ENCODE measurements around the gene RAB40AL.
"Not testable (repeated sequence)": the region's sequence is repeated elsewhere in the genome, so short reads cannot be mapped to it uniquely, and the experiment has no call there.

Gene RAB40AL

GRCh38 chrX:102959471-102959870 is 22.4 kb downstream of the RAB40AL start:
- DNase-seq: no peak
- no peak for TF ChIP-seq CTCF (IDR thresholded peaks at IDR 0.05; ENCODE audit: low read depth, low read length)
- Histone ChIP-seq H3K9me3 (ENCODE audit: severe bottlenecking) (no peaks in the 10 kb centered on the region), H3K27me3 (ENCODE audit: insufficient read depth, low read depth, severe bottlenecking) (peaks cover under 1% of the 10 kb centered on the region), H3K4me3 (ENCODE audit: low read depth, low read length) (no peak overlapping the region), H3K27ac (no peak overlapping the region), H3K36me3 (no peaks in the 10 kb centered on the region)

- H3K36me3 ChIP-seq: no peaks in the 10 kb centered on the region
- peaks cover 2% of the 10 kb centered on the region for H3K9me3 ChIP-seq (ENCODE audit: severe bottlenecking)
- H3K27ac ChIP-seq: no peak overlapping the region
- H3K4me3 ChIP-seq (ENCODE audit: low read depth, low read length): no peak overlapping the region
- TF ChIP-seq CTCF (IDR thresholded peaks at IDR 0.05; ENCODE audit: low read depth, low read length): no peak
- peaks cover 3% of the 10 kb centered on the region for H3K27me3 ChIP-seq (ENCODE audit: insufficient read depth, low read depth, severe bottlenecking)
- DNase-seq: no peak
Measured at GRCh38 chrX:102963955-102964354, 26.9 kb downstream of the RAB40AL start.

GRCh38 chrX:102964940-102965339 is 27.9 kb downstream of the RAB40AL start:
- no peak for DNase-seq
- H3K9me3 ChIP-seq (ENCODE audit: severe bottlenecking): peaks cover 2% of the 10 kb centered on the region
- peaks cover 6% of the 10 kb centered on the region for H3K27me3 ChIP-seq (ENCODE audit: insufficient read depth, low read depth, severe bottlenecking)
- no peaks in the 10 kb centered on the region for H3K36me3 ChIP-seq
- no peak overlapping the region for H3K27ac ChIP-seq
- TF ChIP-seq CTCF (IDR thresholded peaks at IDR 0.05; ENCODE audit: low read depth, low read length): no peak
- no peak overlapping the region for H3K4me3 ChIP-seq (ENCODE audit: low read depth, low read length)

- H3K9me3 ChIP-seq (ENCODE audit: severe bottlenecking): peaks cover 2% of the 10 kb centered on the region
- DNase-seq: no peak
- H3K36me3 ChIP-seq: no peaks in the 10 kb centered on the region
- peaks cover 6% of the 10 kb centered on the region for H3K27me3 ChIP-seq (ENCODE audit: insufficient read depth, low read depth, severe bottlenecking)
- no peak for TF ChIP-seq CTCF (IDR thresholded peaks at IDR 0.05; ENCODE audit: low read depth, low read length)
- no peak overlapping the region for H3K27ac ChIP-seq
- H3K4me3 ChIP-seq (ENCODE audit: low read depth, low read length): no peak overlapping the region
Measured at GRCh38 chrX:102966701-102967100, 29.6 kb downstream of the RAB40AL start.

- DNase-seq: no peak
- Histone ChIP-seq H3K9me3 (ENCODE audit: severe bottlenecking) (peaks cover 2% of the 10 kb centered on the region), H3K36me3 (no peaks in the 10 kb centered on the region), H3K27ac (no peak overlapping the region), H3K27me3 (ENCODE audit: insufficient read depth, low read depth, severe bottlenecking) (peaks cover 6% of the 10 kb centered on the region), H3K4me3 (ENCODE audit: low read depth, low read length) (no peak overlapping the region)
- no peak for TF ChIP-seq CTCF (IDR thresholded peaks at IDR 0.05; ENCODE audit: low read depth, low read length)
Measured at GRCh38 chrX:102968216-102968615, 31.1 kb downstream of the RAB40AL start.

- H3K27ac ChIP-seq; H3K27me3 ChIP-seq (ENCODE audit: insufficient read depth, low read depth, severe bottlenecking); H3K9me3 ChIP-seq (ENCODE audit: severe bottlenecking): not testable (repeated sequence)
Measured at GRCh38 chrX:102971536-102971935, 34.5 kb downstream of the RAB40AL start.

More at GRCh38 chrX:102971536-102971935, 34.5 kb downstream of the RAB40AL start:
- not testable (repeated sequence) for DNase-seq; H3K4me3 ChIP-seq (ENCODE audit: low read depth, low read length); H3K36me3 ChIP-seq

Data from WERI-Rb-1 (cell line).